Stimulated activated CD8-positive, alpha-beta memory T cell treated with anti-CD3 and anti-CD28 coated beads, Interleukin-15, amount 100 ng/mL, for 1 hour (primary cell): Measurements from ENCODE around the gene MUC5B.
"Not testable (repeated sequence)": the region's sequence is repeated elsewhere in the genome, so short reads cannot be mapped to it uniquely, and the experiment has no call there.

Experiments
- DNase-seq: peaks from one replicate; pipeline ENCODE4 v3.0.0-alpha.2; 2020; ENCODE audit warnings: low read depth

Gene MUC5B

GRCh38 chr11:1266976-1267375 lies 44.1 kb downstream of the MUC5B start:
- DNase-seq = not testable (repeated sequence)

DNA sequence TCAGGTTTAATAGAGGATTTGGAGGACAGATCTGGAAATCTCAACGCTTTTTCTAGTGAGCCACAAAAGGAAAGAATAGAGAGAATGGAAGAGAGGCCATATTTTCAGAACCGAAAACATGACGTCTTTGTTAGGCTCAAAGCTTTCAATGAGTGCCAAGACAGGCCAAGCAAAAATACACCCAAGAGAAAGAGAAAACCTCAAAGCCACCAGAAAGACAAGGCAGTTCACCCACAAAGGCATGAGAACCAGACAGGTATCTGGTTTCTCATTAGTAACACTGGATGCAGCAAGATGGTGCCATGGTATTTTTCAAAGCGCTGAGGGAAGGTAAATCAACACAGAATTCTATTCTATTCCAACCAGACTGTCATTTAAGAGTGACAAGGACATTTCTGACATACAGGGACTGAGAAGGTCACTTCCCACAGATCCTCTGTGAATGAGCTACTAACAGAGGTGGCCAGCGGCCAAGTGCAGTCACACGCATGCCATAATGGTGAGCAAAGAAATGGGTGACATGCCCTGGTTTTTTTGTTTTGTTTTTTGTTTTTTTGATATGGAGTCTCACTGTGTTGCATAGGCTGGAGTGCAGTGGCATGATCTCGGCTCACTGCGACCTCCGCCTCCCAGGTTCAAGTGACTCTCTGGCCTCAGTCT lies 44.7 kb downstream of the MUC5B start:
- DNase-seq = no peak

- no peak for DNase-seq
Measured at GRCh38 chr11:1269957-1270356, 47.1 kb downstream of the MUC5B start.

DNA sequence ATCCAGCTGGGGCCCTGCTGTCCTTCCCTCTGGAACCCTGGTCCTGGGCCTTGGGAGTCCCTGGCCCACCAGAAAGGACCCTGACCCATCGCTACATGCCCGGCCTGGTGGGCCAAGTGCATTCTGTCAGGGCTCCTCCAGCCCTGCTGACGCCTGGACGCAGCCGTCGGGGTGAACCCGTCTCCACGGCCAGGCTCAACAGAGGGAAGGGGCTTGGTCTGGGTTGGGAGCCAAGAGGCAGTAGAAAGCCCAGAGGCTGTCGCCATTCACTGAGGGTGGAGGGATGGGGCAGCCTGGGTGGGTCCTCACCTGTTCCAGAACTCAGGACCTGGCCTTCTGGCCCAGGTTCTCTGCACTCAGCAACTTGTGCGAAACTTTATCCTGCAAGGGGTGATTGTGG lies 47.6 kb downstream of the MUC5B start:
- DNase-seq = no peak

DNA sequence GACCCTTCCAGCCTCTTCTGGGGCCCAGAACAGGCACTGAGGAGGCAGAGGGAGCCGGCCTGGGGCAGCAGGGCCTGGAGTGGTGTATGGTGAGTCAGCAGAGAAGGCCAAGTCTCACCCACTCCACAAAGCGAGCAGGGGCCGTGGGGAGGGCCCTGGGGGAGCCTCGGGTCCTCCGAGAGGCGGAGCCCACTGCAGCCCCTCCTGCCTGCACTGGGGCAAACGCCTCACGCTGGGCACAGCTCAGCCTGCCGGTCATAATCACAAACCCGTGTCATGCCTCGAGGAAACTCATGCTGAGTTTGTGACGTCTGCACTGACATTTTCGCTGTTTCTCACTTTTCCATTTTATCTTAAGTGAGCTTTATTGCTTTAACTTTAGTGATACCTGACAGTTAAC lies 48.1 kb downstream of the MUC5B start:
- no peak for DNase-seq

GRCh38 chr11:1271406-1271805 lies 48.5 kb downstream of the MUC5B start:
- no peak for DNase-seq

DNA sequence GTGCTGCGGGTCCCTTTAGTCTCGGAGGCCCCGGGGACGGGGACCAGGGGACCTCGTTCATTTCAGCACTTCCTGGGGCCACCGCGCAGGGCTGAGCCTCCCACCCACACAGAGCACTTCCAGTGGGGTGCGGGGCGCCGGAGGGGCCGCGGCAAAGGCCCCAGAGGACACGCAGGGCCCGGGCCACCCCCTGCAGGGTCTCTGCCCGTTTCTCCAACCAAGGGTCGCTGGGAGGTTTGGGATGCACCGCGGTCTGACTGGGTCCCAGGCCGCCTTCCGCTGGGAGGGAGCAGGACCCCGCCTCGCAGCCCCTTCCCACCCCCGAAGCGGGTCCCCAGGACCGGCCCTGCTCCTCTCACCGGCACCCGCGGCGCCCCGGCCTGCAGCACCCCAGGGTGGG lies 49.1 kb downstream of the MUC5B start:
- DNase-seq = no peak

DNA sequence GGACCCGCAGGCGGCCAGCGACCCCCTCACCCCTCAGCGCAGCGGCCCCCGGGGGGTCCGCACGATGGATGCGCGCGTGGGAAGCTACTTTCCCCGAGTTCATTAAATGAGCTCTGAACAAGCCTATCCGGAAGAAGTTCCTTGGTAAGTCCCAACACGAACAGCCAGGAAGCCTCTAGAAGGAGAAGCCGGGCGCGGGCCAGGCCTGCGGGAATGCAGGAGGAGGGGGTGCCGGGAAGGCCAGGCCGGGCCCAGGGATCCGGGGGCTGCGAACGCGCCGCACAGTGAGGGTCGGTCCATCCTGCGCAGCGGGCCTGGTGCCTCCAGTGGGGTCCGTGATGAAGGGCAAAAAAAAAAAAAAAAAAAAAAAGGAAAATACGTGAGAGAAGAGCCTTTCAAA lies 49.7 kb downstream of the MUC5B start:
- DNase-seq = no peak

- no peak for DNase-seq
Measured at GRCh38 chr11:1274501-1274900, 51.6 kb downstream of the MUC5B start.

GRCh38 chr11:1275021-1275420 lies 52.2 kb downstream of the MUC5B start:
- no peak for DNase-seq

- DNase-seq = no peak
Measured at GRCh38 chr11:1276041-1276790, 53.4 kb downstream of the MUC5B start.

- no peak for DNase-seq
Measured at GRCh38 chr11:1276866-1277615, 54.2 kb downstream of the MUC5B start.

- DNase-seq = no peak
Measured at GRCh38 chr11:1277936-1278512, 55.2 kb downstream of the MUC5B start.

- DNase-seq = no peak
Measured at GRCh38 chr11:1278766-1279673, 56.2 kb downstream of the MUC5B start.

GRCh38 chr11:1279674-1280055 lies 56.8 kb downstream of the MUC5B start:
- DNase-seq = no peak

DNA sequence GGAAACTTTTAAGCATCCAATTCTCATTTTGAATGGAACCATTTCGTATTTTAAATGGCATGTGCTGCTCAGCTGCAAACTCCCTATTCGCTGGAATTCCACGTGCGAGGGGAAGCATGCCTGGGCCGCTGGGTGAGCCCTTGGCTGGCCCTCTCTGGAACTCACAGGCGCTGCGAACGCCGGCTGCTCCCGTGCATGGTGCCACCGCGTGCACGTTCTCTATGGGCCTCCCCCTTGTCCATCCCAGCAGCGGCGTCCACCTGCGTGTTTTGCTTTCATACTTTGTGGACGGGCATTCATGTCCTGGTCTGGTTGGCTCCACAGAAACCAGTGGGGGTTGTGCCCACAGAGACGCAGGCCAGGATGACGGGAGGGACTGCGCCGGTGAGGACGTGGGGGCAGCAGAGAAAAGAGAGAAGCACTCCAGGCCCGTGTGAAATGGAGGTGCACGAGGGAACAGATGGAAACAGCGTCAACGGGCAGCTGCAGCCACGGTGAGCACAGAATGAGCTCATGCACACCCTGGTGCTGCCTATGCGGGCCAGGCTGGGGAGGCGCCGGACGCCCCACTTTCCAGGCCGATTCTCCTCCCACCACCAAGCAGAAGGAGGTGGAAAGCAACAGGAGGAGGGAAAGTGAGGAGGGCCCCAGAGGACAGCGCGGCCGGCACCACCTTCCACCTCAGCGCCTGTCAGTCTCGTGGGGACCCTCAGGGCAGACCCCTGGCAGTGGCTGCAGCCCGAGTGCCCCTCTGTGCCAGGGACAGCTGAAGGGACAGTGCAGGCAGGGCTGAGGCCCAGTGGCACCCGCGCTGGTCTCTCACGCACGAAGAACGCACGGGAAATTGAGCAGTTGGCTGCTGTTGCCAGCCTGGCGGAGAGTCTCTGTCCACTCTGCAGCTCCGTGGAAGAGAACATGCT lies 57.5 kb downstream of the MUC5B start:
- DNase-seq = no peak

GRCh38 chr11:1281326-1281973 lies 58.6 kb downstream of the MUC5B start:
- DNase-seq = no peak

GRCh38 chr11:1281974-1282365 lies 59.1 kb downstream of the MUC5B start:
- DNase-seq = no peak

GRCh38 chr11:1283091-1283511 lies 60.2 kb downstream of the MUC5B start:
- no peak for DNase-seq

DNA sequence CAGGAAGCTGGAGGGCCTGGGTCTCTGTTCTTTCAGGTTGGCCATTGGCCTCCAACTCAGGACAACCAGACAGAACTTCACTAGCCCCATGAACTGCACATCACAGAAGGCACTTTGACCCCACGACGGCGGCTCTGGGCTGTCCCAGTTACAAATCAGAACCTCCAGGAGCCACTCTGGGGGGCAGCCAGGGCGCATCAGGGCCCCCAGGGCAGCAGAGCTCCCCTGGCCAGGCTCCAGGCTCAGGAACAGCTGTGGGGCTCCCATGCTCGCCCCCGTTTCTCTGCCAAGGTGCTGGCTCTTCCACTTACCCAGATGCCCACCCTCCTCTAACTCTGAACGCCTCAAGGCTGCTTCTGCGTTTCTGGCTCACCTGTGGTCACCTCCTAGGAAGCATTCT lies 61.0 kb downstream of the MUC5B start:
- DNase-seq = no peak
